ENCODE measurements around the gene AMOT. TPM values are rescaled to one million over a fixed set of nuclear protein-coding genes. Genes with fewer than 3 reads are reported as not detected.

AMOT gene
- total RNA-seq, 1 donor from 2014 or later, result 3.8 TPM

DNA sequence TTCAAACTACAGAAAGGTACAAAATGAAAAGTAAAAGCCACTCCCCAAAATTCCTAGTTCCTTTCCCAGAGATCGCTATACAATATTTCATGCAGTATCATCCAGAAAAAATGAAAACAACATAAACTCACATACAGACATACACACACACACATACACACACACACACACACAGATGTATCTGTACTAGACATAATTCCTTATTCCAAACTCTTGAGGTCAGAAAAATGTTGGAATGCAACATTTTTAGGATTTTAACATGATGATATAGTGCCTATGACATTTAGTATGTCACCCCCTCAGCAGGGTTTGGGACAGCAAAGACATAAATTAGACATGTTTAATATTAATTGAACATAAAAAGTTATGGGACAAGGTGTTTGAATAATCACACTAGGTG lies 87.5 kb downstream of the AMOT start:
- no peaks in the 10 kb centered on the region for H3K27me3 ChIP-seq
- no peak overlapping the region for H2AFZ ChIP-seq (replicated peaks)
- Mint-ChIP-seq H3K36me3 (no peaks in the 10 kb centered on the region), H3K27ac (no peak overlapping the region), H3K4me1 (peaks cover 6% of the 10 kb centered on the region), H3K4me3 (no peak overlapping the region), H3K27me3 (ENCODE audit: insufficient read depth, low read depth) (no peaks in the 10 kb centered on the region), H3K9me3 (peaks cover 4% of the 10 kb centered on the region)
- TF ChIP-seq, protein P1, sequence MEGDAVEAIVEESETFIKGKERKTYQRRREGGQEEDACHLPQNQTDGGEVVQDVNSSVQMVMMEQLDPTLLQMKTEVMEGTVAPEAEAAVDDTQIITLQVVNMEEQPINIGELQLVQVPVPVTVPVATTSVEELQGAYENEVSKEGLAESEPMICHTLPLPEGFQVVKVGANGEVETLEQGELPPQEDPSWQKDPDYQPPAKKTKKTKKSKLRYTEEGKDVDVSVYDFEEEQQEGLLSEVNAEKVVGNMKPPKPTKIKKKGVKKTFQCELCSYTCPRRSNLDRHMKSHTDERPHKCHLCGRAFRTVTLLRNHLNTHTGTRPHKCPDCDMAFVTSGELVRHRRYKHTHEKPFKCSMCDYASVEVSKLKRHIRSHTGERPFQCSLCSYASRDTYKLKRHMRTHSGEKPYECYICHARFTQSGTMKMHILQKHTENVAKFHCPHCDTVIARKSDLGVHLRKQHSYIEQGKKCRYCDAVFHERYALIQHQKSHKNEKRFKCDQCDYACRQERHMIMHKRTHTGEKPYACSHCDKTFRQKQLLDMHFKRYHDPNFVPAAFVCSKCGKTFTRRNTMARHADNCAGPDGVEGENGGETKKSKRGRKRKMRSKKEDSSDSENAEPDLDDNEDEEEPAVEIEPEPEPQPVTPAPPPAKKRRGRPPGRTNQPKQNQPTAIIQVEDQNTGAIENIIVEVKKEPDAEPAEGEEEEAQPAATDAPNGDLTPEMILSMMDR (IDR thresholded peaks at IDR 0.05), result no peak
- TF ChIP-seq EZH2 (IDR thresholded peaks at IDR 0.05), result no peak
- TF ChIP-seq EZH2phosphoT487 (IDR thresholded peaks at IDR 0.05), result no peak
- no peaks in the 10 kb centered on the region for H3K4me1 ChIP-seq
- H3K27ac ChIP-seq, result no peak overlapping the region
- H3K36me3 ChIP-seq, result no peaks in the 10 kb centered on the region
- DNase-seq (ENCODE audit: low spot score), result no peak
- no peaks in the 10 kb centered on the region for H4K20me1 ChIP-seq (ENCODE audit: low read depth)
- H3K4me3 ChIP-seq, result no peak overlapping the region
- no peak overlapping the region for H3K9ac ChIP-seq
- H3K9me3 ChIP-seq (ENCODE audit: low read depth), result no peaks in the 10 kb centered on the region
- no peaks in the 10 kb centered on the region for H3F3A ChIP-seq (ENCODE audit: low read depth)
- H3K4me2 ChIP-seq, result no peak overlapping the region
- H3K79me2 ChIP-seq (ENCODE audit: low read depth), result no peaks in the 10 kb centered on the region

DNA sequence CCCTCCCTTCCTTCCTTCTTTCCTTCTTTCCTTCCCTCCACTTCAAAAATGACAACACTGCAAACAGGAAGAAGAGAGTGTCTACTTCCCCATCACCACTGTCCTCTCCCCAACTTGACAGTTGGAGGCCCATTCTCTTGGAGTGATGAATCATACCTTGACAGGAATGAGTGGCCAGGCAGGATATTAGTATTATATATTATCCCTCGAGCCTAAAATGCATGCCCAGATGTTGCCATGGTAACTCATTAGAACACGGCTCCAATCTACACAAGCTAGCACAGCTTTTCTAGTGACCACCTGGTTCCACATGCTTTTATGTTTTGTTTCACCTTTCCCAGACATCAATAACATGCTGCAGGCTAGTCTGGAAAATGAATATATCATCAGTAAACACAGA lies 89.6 kb downstream of the AMOT start:
- no peak overlapping the region for H3K27ac ChIP-seq
- no peaks in the 10 kb centered on the region for H3K27me3 Mint-ChIP-seq (ENCODE audit: insufficient read depth, low read depth)
- no peaks in the 10 kb centered on the region for H3K36me3 Mint-ChIP-seq
- TF ChIP-seq EZH2 (IDR thresholded peaks at IDR 0.05), result no peak
- no peak for TF ChIP-seq EZH2phosphoT487 (IDR thresholded peaks at IDR 0.05)
- no peak overlapping the region for H3K9ac ChIP-seq
- DNase-seq (ENCODE audit: low spot score), result no peak
- no peak overlapping the region for H3K4me2 ChIP-seq
- H3K4me1 Mint-ChIP-seq, result no peaks in the 10 kb centered on the region
- no peaks in the 10 kb centered on the region for H3K4me1 ChIP-seq
- no peak overlapping the region for H2AFZ ChIP-seq (replicated peaks)
- H3K4me3 Mint-ChIP-seq, result no peak overlapping the region
- no peaks in the 10 kb centered on the region for H3F3A ChIP-seq (ENCODE audit: low read depth)
- no peaks in the 10 kb centered on the region for H3K36me3 ChIP-seq
- no peak overlapping the region for H3K4me3 ChIP-seq
- no peaks in the 10 kb centered on the region for H3K79me2 ChIP-seq (ENCODE audit: low read depth)
- H3K27ac Mint-ChIP-seq, result no peak overlapping the region
- no peaks in the 10 kb centered on the region for H4K20me1 ChIP-seq (ENCODE audit: low read depth)
- no peaks in the 10 kb centered on the region for H3K9me3 ChIP-seq (ENCODE audit: low read depth)
- H3K9me3 Mint-ChIP-seq, result peaks cover 4% of the 10 kb centered on the region
- no peaks in the 10 kb centered on the region for H3K27me3 ChIP-seq

DNA sequence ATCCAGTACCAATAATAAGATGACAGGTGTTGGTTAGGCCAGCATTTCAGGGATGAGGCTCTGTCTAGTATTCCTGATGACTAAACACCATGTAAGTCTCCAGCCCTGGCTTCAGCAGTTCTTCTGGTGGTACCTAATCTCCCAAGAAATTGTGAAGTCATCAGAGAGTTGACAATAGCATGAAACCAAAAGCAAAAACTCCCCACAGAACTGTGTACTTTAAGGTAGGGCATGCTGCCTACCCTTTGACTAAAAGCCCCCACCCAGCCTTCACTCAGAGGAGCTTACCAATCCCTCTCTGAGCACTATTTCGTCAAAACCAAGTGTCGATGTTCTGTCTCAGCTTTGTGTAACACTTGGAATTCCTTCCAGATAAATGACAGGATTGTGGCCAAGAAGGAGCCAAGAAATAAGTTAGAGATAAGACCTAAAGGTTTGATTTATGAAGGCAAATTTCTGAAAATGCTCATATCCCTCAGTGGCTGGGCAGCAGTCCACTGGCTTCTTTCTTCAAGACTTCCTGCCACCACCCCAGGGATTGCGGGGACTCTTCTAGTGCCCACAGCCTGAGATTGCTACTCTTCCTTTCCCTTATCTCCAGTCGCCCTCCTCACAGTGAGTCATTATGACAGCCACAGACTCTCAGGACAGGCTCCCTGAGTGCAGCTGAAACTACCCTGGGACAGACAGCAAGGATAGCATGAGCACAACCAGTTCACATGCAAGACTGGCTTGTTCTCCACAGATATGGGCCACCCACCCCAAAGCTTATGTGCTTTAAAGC lies 93.6 kb downstream of the AMOT start:
- H3K9me3 Mint-ChIP-seq, result peaks cover 4% of the 10 kb centered on the region
- Histone ChIP-seq H3K4me1 (no peaks in the 10 kb centered on the region), H3K4me2 (no peak overlapping the region), H3K79me2 (ENCODE audit: low read depth) (no peaks in the 10 kb centered on the region), H3K9ac (no peak overlapping the region), H4K20me1 (ENCODE audit: low read depth) (no peaks in the 10 kb centered on the region), H3F3A (ENCODE audit: low read depth) (no peaks in the 10 kb centered on the region), H3K27me3 (no peaks in the 10 kb centered on the region), H3K27ac (no peak overlapping the region), H2AFZ (replicated peaks) (no peak overlapping the region), H3K4me3 (no peak overlapping the region), H3K36me3 (no peaks in the 10 kb centered on the region), H3K9me3 (ENCODE audit: low read depth) (no peaks in the 10 kb centered on the region)
- no peak overlapping the region for H3K27ac Mint-ChIP-seq
- peaks cover 3% of the 10 kb centered on the region for H3K27me3 Mint-ChIP-seq (ENCODE audit: insufficient read depth, low read depth)
- peaks cover 6% of the 10 kb centered on the region for H3K4me1 Mint-ChIP-seq
- no peak overlapping the region for H3K4me3 Mint-ChIP-seq
- DNase-seq (ENCODE audit: low spot score), result no peak
- H3K36me3 Mint-ChIP-seq, result no peaks in the 10 kb centered on the region
- no peak for TF ChIP-seq EZH2 (IDR thresholded peaks at IDR 0.05)
- TF ChIP-seq EZH2phosphoT487 (IDR thresholded peaks at IDR 0.05), result no peak
- TF ChIP-seq, protein P1 (IDR thresholded peaks at IDR 0.05), result no peak

DNA sequence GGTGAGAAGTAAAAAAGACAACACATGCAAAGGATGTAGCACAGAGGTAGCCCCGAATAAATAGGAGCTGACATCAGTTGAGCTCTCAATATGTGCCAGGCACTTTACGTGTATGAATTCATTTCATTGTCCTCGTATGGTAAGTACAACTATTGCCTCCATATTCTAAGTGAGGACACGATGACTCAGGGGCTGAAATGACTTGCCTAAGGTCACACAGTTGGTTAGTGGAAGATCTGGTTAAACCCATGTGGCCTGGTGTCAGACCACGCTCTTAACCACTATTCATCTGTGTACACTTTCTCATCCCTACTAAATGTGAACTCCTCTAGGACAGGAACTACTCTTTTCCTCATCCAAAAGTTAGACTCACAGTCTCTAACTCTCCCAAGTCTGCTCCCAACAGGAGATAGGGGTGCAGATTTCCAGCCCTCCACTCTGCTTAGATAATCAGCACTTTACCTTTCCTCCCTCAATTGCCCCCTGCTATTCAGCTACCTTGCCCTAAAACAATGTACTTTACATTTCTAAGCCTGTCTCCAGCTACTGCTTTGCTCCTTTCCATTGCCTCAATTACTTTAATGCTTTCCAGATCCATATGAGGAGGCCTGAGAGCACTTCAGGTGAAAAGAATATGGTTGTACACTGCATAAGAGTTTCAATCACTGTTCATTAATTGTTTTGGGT lies 102.1 kb downstream of the AMOT start:
- no peaks in the 10 kb centered on the region for H3K9me3 ChIP-seq (ENCODE audit: low read depth)

More for the DNA sequence above, 102.1 kb downstream of the AMOT start:
- Histone ChIP-seq H3K4me1 (peaks cover 7% of the 10 kb centered on the region), H3K36me3 (no peaks in the 10 kb centered on the region), H3F3A (ENCODE audit: low read depth) (no peaks in the 10 kb centered on the region), H3K27me3 (no peaks in the 10 kb centered on the region), H3K79me2 (ENCODE audit: low read depth) (no peaks in the 10 kb centered on the region), H2AFZ (replicated peaks) (no peak overlapping the region), H3K4me3 (no peak overlapping the region), H4K20me1 (ENCODE audit: low read depth) (no peaks in the 10 kb centered on the region), H3K9ac (no peak overlapping the region), H3K4me2 (no peak overlapping the region), H3K27ac (no peak overlapping the region)
- Mint-ChIP-seq H3K36me3 (no peaks in the 10 kb centered on the region), H3K4me3 (no peak overlapping the region), H3K9me3 (no peaks in the 10 kb centered on the region), H3K27me3 (ENCODE audit: insufficient read depth, low read depth) (no peaks in the 10 kb centered on the region), H3K4me1 (no peaks in the 10 kb centered on the region), H3K27ac (no peak overlapping the region)
- TF ChIP-seq, protein P1 (IDR thresholded peaks at IDR 0.05), result no peak
- no peak for TF ChIP-seq EZH2phosphoT487 (IDR thresholded peaks at IDR 0.05)
- no peak for TF ChIP-seq EZH2 (IDR thresholded peaks at IDR 0.05)
- no peak for DNase-seq (ENCODE audit: low spot score)

Data from neural progenitor cell (in vitro differentiated cells).